Measurements from ENCODE around the gene HNF4A.
"Not testable (repeated sequence)": the region's sequence is repeated elsewhere in the genome, so short reads cannot be mapped to it uniquely, and the experiment has no call there.

HNF4A gene

DNA sequence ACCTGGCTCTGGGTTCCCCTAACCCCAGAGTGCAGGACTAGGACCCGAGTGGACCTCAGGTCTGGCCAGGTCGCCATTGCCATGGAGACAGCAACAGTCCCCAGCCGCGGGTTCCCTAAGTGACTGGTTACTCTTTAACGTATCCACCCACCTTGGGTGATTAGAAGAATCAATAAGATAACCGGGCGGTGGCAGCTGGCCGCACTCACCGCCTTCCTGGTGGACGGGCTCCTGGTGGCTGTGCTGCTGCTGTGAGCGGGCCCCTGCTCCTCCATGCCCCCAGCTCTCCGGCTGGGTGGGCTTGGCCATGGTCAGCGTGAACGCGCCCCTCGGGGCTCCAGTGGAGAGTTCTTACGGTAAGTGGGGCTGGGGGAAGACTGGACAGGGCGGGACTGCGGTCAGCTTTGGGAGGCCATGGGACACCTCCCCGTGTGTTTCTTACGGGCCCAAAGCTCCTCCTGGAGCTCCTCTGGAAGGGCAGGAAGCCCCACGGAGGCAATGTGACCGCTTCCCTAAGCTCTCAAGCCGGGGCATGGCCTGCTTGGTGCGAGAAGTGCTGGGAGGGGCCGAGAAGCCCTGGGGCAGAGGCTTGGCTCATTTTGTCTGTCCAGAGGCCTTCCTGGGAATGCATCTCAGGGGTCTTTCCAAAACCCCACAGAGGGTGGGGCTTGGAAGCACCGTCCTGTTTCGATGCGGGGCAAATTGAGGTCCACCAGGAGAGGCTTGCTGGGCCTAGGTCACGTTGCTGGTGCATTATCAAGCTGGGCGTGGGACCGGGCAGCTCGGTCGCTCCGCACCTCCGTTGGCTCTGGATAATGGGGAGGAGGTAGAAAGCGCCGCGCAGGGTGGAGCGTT is at the start of gene HNF4A:
HNF4A (plus strand) TSS at position 202 of the 855 bp plus-strand sequence; CDS start at position 308, 106 bp downstream.
- DNase-seq = no peak

DNA sequence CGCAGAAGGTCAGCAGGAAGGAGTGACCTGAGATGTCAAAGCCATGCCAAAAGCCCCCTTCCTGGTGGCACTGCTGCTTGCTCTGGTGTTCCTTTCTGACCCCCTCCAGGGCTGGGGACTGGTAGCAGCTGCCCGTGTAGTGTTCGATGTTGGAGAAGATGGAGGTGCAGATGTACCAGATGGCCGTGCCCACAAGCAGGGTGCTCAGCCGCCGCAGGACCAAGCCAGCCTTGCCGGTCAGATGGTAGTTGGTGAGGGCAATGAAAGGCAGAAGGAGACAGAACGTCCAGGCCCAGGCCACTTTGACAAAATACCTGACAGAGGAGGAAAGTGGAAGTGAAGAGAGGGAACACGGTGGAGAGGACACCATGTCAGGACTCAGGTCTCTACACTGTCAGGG is 48.6 kb upstream of the HNF4A start:
- DNase-seq = no peak

DNA sequence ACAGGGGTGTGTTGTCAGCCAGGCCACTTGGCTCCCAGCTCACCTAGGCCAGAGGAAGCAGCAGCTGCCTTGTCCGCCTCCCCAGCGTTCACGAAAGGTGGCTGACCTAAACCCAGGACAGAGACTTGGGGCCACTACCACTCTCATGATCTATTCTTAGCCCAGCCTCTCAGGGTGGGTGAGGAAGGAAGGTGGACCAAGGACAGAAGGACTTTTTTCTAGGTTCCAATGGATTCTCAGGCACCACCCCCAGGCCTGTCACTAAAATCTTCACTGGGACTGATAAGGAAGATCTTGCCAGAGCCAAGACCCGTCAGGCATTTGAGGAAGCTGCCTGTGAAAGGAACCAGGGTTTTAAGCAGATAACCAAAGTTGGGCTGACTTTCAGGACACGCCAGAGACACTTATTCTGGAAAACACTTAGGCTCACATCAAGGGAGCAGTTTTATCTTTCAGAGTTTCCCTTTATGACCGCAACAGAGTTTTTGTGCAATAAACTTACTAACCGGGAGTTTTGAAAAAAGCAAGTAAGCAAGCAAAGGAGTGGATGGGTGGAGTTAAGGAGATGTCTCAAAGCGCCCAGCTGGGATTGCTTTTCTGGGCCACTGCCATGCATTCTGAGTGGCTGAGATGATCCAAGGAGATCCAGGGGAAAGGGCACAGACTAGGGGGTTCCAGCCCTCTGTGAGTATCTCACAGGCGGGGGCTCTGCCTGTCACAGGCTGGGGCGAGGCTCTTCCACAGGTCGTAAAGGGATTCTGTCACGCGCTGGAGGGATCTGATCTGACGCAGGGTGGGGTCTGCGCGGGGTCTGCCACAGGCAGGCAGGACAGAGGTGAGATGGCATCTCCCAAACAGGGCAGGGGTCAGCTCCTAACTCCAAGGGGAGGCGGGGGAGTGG is 45.5 kb upstream of the HNF4A start:
- DNase-seq = no peak

DNA sequence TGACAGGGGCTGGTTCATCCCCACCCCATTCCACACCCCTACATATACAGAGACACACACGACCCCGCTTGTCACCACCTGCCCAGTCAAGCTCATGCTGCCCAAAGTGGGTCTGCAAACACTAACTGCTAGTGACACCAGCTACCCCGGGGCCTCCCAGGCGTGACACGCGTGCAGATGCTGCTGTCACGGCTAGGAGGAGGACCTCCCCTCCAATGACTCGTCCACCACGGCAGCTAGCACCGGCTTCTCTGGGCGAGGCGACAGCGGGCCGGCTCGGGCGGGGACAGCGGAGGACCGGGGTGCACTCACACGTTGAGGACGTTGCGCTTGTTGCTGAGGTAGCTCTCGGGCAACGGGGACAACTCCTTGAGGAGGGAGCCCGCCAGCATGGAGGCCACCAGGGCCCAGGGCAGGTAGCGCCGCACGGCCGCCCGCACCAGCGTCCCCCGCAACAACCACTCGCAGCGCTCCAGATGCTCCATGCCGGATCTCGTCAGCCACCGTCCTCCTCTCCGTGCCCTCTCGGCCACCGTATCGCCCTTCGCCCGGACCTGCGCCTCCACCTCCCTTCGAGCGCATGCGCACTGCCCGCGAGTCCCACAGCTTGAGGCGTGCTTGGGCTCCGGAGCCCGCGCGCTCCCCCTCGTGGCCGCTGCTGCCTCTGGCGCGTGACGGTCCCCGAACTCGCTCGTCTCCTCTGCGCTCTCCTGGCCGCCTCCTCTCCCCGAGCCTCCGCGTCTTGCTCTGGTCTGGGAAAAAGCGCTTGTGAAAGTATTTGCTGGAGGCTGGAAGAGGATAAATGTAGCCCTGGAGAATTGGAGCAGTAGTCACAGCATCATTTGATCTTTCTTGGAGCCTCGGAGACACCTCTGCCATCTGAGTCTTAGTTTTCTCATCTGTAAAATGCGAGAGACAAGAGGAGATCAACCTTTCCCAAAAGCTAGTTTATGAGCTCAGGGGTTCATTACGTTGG is 44.5 kb upstream of the HNF4A start, which contains the start of gene FITM2:
FITM2 (minus strand) TSS at position 539 of the 976 bp plus-strand sequence; CDS start at position 485, 54 bp downstream.
- peak; percentile 70 for DNase-seq

DNA sequence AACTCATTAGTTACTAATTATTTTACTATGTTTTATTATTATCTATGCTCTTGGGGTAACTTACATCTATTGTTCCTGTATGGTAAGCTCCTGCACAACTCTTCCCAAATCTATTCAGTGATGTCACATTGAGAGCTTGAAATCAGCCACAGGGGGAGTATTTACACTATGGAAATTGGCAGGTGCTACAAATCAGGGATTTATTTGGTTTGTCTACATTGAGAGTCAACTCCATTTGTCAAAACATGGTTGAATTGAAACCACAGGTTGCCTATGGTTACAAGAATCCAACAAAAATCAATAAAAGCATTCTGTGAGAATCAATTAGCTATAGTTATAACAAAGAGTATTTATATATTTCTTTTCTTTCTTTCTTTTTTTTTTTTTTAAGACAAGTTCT is 40.6 kb upstream of the HNF4A start:
- DNase-seq = no peak

DNA sequence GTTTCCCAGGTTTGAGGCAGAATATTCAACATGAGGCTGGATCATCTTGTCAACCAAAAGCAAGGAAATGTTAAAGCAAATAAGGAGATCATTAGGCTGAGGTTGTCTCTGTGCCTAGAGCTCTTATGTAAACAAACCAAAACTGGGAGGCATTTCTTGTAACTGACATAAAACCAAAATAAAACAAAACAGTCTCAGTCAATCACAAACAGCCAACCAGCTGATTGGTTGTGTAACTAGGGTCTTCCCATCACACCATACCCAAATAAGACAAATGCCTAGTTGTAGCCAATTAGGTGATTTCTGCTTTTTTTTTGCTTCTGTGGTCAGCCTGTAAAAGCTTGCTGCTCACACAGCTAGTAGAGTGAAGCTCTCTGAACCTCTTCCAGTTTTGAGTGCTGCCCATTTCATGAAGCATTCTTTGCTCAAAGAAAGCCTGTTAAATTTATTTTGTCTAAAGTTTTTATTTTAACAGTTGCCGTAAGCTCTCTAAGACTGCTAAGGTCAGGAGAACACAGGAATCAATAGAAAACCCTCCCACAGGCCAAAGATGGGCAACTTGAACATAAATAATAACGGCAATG is 35.6 kb upstream of the HNF4A start:
- DNase-seq = no peak

DNA sequence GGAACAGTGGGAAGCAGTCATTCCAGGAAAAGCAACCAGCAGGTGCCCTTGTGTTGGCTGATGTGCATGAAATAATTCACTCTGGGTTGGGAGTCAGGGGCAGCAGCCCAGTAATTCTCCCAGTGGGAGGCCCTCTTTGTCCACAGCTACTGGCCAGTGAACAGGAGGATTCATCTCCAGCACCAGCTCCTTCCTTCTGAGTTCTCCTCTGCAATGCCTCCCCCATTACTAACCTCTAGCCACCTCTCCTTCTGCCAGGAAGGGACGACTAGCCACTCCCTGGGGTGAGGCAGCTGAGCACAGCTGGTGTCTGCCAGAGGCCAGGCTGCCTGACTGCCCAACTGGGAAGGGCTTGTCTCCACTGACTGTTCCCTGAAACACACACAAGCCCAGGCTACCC is 31.2 kb upstream of the HNF4A start:
- no peak for DNase-seq

DNA sequence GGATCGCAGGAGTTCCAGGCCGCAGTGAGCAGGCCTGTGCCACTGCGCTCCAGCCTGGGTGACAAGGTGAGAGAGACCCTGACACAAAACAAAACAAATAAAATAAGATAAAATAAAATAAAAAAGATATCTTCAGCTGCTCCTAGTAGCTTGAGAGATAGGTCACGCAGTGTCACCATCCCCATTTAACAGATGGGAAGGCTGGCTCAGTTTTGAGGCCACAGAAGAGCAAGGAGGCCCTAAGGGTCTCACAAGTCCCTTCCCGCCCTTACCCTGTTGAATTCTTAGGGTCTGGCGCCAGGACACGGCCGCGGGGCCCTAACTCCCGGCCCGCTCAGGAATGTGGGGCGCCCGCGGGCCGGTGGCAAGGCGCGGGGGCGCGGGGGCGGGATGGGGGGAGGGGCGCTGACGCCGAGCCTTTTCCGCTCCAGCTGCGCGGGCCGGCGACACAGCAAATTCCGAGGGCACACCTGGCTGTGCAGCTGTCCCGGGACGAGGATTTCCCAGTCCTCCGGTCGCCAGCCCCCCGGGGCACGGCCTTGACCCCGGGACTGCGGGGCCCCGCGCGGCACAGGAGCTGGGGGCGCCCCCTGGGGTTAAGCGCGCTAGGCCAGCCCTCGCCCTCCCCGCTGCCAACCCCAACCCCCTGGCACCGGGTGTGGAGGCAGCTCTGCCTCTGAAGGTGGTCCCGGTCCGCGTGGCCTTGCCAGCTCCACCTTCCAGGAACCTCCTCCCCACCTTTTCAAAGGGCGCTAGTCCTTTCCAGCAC is 28.9 kb upstream of the HNF4A start:
- DNase-seq = no peak

DNA sequence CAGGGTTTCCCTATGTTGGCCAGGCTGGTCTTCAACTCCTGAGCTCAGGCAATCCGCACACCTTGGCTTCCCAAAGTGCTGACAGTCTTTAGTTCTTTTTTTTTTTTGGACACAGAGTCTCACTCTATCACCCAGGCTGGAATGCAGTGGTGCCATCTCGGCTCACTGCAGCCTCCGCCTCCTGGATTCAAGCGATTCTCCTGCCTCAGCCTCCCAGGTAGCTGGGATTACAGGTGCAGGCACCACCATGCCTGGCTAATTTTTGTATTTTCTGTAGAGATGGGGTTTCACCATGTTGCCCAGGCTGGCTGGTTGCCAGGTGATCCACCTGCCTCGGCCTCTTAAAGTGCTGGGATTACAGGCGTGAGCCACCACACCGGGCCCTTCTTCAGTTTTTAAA is 27.8 kb upstream of the HNF4A start:
- not testable (repeated sequence) for DNase-seq

DNA sequence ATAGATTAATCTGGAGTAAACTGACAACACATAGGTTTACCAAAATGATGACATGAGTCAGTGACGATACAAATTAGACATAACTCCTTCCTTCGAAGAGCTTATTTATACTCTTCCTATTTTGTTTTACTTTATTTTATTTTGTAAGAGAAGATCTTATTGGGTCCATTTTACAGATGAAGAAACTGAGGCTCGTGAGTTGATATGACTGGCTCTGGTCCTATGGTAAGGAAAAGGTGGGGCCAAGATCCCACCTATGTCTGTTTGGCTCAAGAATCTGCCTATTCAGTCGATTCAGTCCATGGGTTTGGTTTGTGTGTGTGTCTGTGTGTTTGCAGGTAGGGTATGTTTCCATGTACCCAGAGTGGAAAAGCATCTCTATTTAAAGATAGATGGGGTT is 27.1 kb upstream of the HNF4A start:
- no peak for DNase-seq

DNA sequence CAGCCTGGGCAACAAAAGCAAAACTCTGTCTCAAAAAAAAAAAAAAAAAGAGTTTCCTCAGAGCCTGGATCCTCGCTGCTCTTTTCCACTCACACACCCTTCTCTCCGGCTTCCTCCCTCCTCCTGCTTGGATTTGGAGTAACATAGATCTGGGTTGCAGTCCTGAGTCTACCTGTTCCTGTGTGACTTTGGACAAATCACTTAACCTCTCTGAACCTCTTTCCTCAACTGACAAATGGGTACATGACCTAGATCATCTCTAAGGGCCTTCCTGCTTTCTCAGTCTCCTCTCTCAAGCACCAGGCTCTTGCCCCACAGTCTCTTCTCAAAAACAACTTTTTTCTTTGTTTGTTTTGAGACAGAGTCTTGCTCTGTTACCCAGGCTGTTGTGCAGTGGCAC is 24.3 kb upstream of the HNF4A start:
- no peak for DNase-seq

DNA sequence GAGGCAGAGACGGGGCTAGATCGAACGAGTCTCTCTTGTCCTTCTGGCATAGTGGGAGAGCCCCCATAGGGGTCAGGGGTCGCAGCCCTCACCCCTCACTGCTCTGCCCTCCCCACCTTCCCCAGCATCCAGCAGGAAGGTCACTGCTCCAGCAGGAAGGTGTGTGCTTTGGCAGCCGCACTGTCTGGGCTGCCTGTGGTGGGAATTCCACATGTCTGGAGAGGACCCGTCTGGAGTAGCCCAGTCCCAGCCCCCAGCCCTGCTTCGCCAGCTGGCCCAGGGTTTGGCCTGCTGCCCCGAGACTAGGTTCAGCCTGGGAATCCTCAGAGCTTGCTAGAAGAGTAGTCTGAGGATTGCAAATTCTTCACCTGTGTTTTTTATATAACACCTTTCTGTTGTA is 21.2 kb upstream of the HNF4A start:
- no peak for DNase-seq

DNA sequence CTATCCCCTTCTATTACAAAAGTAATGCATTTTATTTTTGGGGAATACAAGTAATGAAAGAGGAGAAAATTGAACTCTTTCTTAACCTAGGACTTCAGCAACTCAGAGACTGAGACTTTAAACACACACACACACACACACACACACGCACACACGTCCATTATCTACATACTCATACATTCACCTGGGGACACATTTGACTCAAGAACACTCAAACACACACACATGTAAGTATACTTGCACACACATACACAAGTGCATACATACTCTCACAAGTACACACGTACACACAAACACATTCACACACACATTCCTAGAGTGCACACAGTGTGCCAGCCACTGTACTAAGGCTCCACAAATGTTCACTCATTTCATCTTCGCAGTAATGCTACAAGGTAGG is 20.8 kb upstream of the HNF4A start:
- no peak for DNase-seq

DNA sequence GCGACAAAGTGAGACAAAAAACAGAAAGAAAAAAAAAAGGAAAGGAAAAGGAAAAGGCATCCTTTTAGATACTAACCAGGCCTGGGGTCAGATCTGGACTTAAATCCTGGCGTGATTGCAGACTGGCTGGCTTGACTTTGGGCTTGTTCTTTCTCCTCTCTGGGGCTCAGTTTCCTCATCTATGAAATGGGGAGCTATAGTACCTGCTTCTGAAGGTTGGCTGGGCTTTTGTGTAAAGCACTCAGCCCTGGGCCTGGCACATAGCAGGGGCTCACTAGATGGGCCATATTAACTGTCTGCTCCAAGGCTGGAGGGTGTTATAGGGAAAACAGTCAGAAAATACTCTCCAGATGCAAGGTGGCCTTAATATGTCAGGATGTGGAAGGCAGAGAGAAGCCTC is 19.8 kb upstream of the HNF4A start:
- no peak for DNase-seq

DNA sequence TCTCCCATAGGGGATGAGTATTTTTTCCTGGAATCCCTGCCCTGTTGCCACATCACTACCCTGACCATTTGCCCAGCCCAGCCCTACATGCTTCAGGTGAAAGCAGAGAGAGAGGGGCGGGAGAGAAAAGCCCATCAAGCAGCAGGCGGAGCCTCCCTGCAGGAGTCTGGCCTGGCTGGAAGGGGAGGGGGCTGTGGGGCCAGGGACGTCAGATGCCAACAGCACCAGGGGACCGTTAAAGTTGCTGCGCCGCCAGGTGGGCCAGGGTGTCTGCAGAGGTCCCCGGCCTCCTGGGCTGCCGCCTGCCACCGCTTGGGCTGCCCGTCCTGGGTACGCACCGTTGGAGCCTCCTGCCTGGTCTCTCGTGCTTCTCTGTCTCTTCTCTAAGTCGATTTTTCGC is 19.4 kb upstream of the HNF4A start:
- DNase-seq = no peak

DNA sequence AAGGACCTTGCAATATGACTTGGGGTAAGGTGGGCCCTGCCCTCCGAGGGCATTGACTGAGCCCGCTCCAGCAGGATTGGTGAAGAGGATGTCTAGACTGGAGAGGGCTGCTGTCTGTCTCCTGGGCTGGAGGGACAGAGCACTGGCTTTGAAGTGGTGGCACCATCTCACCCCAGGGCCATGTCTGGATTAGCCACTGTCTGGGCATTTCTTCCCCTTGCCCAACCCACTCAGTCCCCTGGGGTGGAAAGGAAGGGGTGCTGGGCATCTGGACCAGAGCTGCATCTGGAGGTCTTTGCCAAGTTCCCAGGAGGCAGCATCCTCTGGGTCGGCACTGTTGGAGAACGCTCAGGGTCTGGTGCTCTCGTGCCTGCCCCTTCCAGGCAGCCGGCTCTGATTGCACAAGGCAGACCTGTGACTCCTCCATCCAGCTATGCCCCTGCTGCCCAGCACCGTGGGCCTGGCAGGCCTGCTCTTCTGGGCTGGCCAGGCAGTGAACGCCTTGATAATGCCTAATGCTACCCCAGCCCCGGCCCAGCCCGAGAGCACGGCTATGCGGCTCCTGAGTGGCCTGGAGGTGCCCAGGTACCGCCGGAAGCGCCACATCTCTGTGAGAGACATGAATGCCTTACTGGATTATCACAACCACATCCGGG is 18.6 kb upstream of the HNF4A start, which contains the start of gene R3HDML:
R3HDML (plus strand) TSS at position 319 of the 656 bp plus-strand sequence; CDS start at position 434, 115 bp downstream.
- no peak for DNase-seq

DNA sequence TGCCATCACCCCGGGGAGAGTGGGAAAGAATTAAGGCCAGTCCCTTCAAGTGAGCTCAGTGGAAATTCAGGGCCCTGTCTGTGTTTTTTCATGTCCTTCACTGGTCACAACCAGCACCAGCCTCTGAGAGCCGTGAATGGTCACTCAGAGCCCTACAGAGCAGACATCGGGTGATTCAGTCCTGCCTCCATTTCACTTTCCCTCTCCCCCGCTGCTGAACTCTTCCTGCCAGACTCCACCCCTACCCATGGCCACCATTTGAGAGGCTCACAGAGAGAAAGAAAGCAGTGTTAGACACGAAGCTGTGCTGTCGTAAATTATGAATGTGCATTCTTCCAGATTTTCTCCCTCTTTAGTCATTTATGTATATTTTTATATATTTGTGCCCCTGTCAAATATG is 13.3 kb upstream of the HNF4A start:
- no peak for DNase-seq

DNA sequence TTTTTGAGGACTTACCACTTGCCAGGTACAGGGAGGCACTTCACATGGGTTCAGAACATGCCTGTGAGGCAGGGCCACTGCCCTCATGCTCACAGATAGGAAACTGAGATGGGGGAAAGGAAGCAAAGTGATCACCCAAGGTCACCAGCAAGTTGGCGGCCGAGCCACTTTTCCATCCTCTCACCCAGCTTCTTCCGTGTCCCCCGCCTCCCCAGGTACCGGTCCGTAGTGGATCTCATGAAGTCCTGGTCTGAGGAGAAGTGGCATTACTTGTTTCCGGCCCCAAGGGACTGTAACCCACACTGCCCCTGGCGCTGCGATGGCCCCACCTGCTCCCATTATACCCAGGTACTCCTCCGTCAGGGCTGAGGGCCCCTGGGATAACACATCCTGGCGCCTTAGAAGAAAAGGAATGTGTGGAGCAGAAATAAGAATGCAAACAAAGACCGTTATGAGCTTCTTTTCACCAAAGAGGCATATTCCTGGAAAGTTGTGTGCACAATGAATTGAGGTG is 12.3 kb upstream of the HNF4A start:
- no peak for DNase-seq

DNA sequence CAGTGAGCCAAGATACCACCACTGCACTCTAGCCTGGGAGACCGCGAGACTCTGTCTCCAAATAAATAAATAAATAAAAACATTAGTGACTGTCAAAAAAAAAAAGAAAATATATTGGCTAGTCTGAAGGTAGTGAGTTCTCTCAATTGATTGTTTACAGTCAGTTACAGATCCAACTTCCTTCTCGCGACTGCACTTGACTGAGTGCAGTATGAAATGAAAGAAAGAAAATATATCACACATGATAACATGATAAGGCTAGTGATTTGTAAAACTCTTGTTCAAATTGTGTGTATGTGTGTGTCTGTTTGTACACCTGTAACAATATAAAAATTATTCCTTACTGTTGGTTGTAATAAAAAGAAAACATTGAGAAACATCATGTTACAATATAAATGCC is 10.8 kb upstream of the HNF4A start:
- no peak for DNase-seq

DNA sequence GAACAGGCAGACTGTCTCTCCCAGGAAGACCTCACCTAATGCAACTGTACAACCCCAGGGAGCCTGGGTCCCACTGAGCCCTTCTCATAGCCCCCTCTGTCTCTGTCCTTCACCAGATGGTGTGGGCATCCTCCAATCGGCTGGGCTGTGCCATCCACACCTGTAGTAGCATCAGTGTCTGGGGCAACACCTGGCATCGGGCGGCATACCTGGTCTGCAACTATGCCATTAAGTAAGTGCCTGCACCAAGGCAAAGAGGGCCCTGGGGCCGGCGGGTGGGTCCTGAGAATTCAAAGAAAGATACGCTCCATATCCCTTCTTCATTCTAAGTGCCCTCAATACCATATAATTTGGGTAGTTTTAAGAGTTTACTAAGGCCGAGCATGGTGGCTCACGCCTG is 10.4 kb upstream of the HNF4A start:
- no peak for DNase-seq

Data from DMS79 treated with DMSO at 0.1 percent for 48 hours (cell line).